Measurements from ENCODE around the gene ADRB2.

DNA sequence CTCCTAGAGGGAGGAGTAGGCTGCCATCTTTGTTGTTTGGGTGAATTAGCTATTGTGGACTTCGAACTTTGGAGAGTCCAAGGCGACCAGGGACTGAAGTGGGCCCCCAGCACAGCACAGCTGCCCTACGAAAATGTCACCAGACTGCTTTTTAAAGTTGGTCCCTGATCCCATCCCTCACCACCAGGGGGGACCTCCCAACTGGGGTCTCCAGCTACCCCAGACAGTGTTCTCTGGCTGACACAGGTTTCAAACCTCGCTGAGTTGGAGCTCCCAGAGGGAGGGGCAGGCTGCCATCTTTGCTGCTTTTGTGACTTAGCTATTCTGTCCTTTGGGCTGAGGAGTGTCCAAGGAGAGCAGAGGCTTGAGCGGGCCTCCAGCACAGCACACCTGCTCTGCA lies 45.7 kb upstream of the ADRB2 start:
- TF ChIP-seq, protein P1, sequence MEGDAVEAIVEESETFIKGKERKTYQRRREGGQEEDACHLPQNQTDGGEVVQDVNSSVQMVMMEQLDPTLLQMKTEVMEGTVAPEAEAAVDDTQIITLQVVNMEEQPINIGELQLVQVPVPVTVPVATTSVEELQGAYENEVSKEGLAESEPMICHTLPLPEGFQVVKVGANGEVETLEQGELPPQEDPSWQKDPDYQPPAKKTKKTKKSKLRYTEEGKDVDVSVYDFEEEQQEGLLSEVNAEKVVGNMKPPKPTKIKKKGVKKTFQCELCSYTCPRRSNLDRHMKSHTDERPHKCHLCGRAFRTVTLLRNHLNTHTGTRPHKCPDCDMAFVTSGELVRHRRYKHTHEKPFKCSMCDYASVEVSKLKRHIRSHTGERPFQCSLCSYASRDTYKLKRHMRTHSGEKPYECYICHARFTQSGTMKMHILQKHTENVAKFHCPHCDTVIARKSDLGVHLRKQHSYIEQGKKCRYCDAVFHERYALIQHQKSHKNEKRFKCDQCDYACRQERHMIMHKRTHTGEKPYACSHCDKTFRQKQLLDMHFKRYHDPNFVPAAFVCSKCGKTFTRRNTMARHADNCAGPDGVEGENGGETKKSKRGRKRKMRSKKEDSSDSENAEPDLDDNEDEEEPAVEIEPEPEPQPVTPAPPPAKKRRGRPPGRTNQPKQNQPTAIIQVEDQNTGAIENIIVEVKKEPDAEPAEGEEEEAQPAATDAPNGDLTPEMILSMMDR (IDR thresholded peaks at IDR 0.05; ENCODE audit: low read length): no peak
- TF ChIP-seq EZH2 (IDR thresholded peaks at IDR 0.05; ENCODE audit: borderline replicate concordance, low read length): no peak
